Kidney tubule cell (primary cell): ENCODE data around the gene HRG.

ENCODE experiments used
- DNase-seq: peaks from one replicate; pipeline ENCODE4 v3.0.0-alpha.2; 2018; ENCODE audit warnings: low spot score

HRG gene

DNA sequence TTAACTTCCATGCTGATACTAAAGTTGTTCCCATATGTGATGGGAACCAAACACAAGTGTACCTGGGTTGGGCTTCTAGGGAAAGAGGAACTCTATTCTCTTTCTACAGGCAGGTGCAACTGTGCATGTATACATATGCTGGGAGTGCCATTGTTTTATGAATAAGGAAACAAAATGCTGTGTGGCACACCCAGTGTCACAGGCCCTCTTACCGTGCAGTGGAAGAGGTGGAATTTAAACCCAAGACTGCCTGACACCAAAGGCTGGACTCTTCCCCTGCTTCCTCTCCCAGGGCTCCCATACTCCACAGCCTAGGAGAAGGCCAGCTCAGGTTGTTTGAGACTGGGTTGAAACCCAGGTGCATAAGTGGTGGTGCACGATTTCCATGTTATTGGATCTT is 27.6 kb upstream of the HRG start:
- no peak for DNase-seq

DNA sequence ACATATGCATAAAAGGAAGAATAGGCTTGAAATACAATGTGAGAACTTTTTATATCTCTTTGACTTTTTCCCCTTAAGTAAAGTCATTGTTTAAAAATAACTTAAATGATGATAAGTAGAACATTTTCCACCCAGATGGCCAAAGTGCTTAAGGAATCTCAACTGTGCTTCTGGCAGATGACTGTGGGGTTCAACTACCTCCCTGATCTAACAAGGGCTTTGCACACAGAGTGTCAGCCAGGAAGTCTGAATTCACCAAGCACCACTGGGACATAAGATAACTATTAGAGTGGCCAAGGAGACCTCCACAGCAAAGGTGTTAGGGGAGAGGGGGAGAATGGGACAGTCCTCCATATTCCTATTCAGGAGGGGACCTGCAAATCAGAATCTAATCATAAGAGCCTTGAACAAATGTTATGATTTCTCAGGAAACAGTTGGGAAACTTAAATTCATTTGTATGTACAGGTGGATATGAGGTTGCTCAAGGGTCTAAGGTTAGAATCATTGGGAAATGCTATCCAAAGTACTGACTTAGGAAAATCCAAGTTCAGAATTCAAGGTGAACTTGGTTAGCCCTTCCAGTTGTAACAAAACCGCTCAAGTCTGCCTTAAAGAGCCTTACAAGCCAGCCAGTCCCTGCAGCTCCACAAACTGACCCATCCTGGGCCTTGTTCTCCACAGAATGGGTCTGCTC is 25.9 kb upstream of the HRG start, which contains the start of gene FETUB:
Gene FETUB (plus strand): TSS at position 622 of the 695 bp plus-strand sequence. CDS start 62 bp downstream, at position 684.
- no peak for DNase-seq

DNA sequence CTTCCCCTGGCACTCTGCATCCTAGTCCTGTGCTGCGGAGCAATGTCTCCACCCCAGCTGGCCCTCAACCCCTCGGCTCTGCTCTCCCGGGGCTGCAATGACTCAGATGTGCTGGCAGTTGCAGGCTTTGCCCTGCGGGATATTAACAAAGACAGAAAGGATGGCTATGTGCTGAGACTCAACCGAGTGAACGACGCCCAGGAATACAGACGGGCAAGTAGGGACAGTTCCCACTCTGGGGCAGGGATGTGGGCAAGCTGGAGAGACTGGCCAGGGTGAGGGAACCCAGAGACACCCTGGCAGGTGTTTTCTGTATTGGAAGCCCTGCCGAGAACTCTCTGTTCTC is 25.4 kb upstream of the HRG start:
- DNase-seq: no peak

DNA sequence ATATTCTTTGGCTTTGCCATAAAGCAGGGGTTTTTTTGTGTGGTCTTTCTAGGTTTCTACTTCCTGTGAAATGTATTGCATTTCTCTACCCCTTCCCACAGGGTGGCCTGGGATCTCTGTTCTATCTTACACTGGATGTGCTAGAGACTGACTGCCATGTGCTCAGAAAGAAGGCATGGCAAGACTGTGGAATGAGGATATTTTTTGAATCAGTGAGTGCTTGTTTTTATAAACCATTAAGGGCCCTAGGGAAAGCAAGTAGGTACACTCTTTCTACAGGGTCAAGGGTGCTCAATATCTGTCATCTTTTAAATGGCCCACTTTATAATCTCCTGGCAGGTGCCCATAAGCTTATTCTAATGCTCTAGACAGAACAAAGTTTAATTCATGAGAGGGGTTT is 24.9 kb upstream of the HRG start:
- DNase-seq: no peak

DNA sequence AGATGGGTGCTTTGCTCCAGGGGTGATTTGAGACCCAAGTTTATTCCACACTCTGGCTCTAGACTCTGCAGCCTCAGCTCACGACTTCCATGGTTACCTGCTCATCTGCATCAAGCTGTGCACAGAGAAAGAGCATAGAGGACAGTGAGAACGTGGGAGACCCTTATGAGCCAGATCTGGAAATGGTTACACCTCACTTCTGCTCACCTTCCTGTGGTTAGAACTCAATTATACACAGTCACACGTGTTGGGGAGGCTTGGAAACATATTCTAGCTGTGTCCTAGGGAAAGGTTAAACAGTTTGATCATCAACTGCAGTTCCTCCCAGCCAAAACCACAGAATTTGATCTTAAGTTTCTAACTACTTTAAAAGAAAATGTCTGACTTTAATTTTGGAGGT is 23.8 kb upstream of the HRG start:
- peak; percentile 31 for DNase-seq

DNA sequence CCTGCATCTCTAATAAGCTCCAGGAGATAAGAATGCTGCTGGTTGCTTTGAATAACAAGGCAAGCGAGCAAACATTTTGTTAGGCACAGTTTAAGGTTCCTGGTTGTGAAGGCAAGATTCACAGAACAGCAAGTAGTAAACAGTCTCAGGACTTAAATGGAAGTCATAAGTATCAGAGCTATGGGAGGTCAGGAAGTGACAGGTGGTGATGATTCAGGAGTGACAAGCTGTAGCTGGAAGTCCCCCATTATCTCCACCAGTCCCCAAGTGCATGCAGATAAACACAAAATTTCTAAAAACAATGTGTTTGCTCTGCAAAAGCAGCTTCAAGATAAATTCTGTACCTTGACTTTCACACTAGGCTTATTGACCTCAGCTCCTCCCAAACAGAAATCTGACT is 22.3 kb upstream of the HRG start:
- DNase-seq: peak; percentile 54

DNA sequence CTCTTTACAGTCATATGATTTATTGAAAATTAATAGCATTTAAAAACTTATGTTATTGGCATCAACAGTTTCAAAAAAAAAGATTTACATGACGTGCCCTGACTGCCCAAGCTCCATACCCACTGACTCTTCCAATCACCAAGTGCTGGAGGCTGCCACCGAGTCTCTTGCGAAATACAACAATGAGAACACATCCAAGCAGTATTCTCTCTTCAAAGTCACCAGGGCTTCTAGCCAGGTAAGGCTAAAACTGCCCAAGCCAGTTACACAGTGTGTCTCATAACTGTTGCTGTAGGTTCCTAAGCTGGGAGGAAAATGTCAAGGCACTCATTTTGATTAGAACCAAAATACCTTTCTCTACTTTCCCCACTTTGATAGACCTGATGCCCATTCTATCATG is 21.1 kb upstream of the HRG start:
- DNase-seq: no peak

DNA sequence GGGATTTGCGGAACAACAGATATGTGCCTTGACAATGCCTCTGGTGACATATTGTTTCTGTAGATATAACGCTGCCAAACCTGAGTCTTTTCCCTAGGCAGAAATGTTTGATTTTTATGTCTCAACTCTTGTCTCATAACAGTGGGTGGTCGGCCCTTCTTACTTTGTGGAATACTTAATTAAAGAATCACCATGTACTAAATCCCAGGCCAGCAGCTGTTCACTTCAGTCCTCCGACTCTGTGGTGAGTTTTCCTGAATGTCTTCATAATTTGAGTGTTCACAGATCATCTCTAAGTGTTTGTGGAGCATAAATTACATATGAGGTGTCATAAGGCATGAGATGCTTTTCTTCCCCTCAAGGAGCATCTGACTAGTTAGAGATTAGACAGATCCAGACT is 19.7 kb upstream of the HRG start:
- no peak for DNase-seq

DNA sequence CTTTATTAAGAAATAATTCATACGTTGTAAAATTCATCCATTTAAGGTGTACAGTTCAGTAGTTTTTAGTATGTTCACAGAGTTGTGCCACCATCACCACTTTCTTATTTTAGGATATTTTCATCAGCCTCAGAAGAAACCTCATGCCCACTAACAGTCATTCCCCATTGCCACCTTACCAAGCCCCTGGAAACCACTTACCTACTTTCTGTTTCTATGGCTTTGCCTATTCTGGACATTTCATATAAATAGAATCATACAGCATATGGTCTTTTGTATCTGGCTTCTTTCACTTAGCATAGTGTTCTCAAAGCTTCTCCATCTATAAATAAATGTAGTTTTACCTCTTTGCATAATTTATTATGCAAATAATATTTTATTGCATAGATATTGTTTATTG is 19.0 kb upstream of the HRG start:
- no peak for DNase-seq

DNA sequence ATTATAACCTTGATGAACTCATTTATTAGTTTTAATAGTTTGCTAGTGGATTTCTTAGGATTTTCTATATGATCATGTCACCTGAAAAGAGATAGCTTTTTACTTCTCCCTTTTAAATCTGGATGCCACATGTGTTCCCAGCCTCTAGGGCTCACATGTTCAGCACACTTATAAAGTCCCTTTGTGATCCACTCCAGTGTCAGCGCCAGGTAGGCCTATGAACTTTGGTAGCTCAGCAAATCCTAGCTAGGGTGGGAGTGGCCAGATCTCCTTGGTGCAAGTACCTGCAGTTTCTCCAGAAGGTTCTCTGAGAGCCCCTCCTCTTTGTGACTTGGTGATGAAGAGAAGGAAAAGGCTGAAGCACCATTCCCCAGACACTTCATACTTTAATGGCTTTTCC is 17.0 kb upstream of the HRG start:
- no peak for DNase-seq

DNA sequence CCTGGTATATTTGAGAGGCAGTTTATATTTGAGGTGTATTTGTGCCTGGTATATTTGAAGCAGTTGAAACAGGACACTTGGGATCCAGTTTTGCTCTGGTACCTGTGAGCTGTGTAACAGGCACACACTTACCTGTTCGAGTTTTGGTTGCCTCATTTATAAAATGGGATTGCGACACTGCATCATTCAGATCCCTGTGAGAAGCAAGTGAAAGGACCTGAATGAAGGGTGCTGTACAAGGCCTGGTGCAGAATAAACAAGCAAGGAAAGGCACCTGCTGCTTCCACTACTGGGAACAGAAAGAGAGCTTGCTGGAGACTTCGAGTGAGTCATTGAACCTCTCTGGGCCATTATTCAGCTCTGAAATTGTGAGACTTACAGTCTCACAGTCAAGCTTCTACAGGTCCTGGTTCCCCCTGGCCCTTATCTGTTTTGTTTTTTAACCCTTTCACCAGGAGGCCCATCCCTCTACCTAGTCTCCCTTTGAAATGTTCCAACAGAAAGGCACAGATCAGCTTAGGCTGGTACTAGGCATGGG is 14.1 kb upstream of the HRG start:
- no peak for DNase-seq

DNA sequence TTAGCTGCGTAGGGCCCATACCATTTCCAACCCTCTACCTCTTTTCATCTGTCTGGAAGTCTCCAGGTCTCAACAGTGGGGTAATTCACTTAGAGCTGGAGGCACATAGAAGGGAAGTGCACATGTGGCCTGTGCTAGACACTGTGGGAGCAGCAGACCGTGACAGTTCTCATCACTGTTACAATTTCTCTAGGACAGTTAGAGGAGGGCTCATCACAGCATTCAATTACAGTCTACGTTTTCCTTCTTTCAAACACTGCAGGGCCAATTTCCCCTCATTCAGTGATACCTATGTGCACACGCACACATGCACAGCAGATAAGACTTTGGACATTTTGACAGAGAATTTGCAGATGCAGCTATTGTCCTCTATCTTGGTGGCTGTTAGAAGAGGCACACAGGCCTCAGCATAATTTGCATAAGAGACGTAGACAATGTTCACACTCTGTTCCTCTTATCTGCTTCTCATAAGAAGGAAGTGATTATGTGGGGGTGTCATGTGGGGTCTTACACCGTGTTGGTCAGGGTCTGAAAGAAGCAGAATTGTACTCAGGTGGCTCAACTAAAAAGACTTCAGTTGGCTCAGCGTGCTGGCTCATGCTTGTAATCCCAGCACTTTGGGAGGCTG is 12.6 kb upstream of the HRG start:
- DNase-seq: no peak

DNA sequence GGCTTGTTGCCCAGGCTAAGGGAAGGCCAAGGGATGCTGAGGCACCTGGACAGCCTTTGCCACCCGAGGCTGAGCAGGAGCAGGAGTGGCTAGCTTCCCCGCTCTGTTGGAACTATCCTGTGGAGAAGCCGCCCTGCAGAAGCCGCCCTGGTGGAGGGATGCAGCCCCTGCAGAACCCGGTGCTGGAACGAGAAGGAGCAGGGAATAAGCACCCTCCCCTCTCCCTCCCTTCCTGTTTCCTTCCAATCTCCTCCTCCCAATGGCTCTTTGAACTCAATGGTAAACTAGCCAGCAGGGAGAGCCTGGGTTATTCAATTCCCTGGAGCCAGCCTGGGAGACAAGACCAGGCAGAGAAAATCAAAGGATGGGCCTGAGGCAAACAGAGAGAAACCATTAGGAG is 11.8 kb upstream of the HRG start:
- no peak for DNase-seq

DNA sequence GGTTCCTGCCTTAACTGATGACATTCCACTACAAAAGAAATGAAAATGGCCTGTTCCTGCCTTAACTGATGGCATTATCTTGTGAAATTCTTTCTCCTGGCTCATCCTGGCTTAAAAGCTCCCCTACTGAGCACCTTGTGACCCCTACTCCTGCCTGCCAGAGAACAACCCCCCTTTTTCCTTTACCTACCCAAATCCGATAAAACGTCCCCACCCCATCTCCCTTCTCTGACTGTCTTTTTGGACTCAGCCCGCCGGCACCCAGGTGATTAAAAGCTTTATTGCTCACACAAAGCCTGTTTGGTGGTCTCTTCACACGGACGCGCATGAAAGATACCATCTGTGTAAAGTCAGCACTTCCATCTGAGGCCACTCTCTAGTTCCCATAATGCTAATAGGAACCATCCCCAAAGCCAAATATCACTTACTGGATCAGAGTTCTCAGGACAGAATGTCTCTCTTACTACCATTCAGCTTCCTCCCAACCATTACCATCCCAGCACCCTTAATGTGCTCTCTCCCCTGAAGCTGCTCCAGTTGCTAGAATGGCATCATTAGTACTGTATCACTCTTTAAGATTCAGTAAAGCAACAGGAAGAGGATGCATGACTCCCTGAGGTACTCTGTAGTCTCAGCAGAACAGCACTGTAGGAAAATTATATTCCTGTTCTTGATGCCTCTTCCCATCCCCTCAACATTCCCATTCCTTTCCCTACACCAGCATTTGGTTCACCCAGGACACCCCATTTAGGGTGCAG is 2.3 kb upstream of the HRG start:
- no peak for DNase-seq

DNA sequence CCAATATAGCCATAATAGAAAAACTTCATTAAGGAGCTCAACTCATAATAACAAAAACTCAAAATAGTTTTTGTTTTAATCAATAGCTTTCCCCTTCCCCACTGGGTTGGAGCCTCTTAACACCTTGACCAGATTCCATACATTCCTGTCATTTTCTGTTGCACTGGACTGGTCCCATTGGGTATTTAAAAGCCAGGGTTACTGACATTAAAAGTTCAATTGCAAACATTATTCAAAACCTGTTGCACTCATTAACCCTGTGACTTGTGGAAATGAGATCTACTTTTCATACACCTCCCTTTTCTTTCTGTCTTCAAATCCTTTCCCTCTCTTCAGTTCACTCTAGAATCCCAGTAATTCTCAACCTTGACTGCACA is 1.7 kb upstream of the HRG start:
- DNase-seq: no peak

DNA sequence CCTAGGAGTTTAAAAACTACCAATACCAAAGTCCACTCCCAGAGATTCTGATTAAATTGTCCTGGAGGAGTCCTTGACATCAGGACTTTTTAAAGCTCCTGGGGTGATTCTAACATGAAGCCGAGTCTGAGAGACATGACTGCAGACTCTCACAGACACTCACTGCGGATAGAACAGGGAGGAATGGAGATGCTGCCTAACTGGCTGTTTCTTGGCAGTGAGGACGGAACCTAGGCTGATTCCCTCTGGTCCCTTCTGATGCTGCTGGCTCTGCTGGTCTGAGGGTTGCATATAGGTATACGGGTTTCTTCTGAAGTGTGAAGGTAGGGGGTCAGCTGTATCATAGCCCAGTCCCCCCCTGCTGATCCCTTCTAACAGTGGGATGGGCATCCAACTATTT is 1.3 kb upstream of the HRG start:
- no peak for DNase-seq

DNA sequence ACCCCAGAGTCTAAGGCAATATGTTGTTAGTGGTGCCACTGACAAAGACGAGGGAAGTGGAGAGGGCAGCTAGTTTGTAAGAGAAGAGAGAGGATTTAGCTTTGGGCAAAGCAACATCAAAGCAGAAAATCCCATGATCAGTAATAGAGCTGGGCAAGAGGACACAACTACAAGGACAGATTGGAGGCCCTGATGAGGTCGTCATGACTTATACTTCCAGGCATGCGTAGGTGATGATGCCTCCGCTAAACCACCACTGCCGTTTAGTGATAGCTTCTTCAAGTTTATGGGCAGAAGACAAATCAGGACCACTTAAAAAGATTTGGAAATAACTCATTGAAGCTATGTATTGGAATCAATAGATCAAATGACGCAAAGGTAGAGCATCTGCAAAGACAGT is 2.6 kb downstream of the HRG start:
- peak; percentile 33 for DNase-seq

DNA sequence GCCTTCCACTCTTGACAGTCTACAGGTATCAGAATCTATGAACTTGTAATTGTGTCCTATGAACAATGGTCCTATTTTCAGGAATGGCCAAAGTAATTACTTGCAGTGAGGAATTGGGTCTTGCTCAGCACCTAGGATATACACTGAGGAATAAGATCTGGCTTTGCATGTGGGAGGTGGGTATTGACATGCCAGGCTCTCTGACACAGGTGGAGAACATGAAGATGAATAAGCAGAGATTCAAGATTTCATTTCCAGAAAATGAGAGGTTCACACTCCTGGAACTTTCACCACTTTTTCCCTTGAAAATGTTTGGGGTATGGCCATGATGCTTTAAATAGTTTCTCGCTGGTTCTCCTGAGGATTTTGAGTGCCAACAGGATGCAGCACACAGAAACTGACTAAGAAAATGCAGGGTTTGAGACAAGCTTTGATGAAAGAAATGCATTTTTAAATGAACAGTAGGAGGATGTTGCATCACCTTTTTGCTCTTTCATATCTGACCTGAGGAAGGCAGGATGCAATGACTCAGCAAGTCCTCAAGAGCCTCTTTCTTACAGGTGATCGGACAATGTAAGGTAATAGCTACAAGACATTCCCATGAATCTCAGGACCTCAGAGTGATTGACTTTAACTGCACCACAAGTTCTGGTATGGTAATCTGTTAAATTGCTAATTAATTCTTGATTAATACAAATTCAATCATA is 3.7 kb downstream of the HRG start:
- DNase-seq: peak; percentile 75

DNA sequence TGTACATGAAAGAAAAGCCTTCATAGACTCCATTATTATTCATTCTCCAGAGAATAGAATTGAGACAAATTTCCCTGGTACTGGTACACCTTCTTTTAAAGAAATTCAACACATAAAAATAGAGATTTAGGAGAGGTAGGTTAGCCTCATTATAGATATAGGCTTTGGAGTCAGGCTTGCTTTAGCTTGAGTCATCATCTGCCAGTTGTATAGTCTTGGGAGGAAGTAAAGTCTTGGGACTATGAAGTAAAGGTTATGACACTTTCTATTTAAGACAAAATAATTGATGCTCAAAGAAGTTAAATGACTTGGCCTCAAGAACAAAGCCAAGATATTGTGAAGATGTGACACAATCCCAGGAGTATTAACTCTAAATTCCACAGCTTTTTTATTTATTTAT is 4.3 kb downstream of the HRG start:
- no peak for DNase-seq

DNA sequence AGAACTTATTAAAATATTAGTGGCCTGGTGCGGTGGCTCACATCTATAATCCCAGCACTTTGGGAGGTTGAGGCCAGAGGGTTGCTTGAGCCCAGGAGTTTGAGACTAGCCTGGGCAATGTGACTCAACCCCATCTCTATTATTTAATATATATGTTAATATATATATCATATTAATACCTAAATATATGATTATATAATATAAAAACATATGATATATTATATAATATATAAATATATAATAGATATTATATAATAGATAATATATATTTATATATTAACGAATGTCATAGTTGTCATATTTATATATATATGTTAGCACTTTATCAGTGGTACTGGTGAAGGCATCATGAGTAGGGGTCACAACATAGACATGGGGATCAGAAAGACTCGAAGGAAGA is 5.2 kb downstream of the HRG start:
- no peak for DNase-seq

DNA sequence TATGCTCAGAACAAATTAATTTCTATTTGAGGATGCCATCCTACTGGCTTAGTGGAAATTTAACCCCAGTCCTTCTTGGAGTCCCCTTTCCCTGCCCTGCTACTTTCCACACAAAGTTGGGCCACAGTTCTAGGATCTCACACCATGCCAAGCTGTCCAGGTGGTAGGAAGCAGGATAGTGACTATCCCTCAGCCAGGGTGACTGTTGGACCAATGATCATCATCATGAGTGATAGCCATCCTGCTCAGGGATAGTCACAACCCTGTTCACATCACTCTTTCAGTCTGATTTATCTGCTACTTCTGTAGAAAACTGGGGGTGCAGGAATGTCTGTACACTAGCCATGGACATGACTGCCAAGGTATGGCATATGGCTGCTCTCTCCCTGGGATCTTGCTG is 12.8 kb downstream of the HRG start:
- DNase-seq: no peak

DNA sequence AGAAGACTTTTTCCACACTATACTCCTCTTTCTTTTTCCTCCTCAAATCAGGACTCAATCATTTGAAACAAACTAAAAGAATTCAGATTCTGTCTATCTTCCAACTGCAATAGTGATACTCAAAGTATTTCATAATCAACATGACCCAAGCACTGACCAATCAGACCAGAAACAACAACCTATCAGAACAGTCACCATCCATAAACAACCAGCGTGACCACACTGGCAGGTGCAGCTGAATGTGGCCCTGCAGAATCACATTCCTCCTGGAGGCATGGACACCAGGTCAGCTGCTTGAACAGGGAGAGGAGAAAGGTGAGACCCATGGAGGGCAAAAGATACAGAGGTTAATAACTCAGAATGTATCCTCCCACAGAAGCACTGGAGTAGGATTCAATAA is 13.3 kb downstream of the HRG start:
- peak; percentile 33 for DNase-seq

DNA sequence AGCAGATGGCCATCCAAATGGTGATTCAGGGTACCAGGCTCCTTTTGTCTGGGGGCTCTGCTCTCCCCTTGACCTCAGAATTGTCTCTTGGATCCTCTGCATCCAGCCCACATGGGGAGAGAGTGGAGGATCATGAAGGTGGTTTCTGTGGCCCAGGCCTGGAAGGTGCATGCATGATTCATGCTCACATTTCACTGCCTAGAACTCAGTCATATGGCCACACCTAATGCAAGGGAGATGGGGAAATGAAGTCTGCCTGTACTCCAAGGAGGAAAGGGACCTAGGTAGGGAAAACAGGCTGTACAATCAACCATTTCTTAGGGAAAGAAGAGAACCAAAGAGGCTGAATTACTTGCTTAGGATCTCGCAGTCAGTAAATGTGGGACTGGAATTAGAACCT is 15.1 kb downstream of the HRG start:
- DNase-seq: peak; percentile 54
